ENCODE data around the gene UBD.

UBD gene

GRCh38 chr6:29520232-29520631, 39.3 kb downstream of the UBD start:
- no peak for DNase-seq

- no peak for DNase-seq
These were observed 40.1 kb downstream of the UBD start for GRCh38 chr6:29519291-29520010.

- no peak for DNase-seq
These were observed 41.6 kb downstream of the UBD start for GRCh38 chr6:29517728-29518440.

GRCh38 chr6:29517245-29517644, 42.3 kb downstream of the UBD start:
- DNase-seq = no peak

GRCh38 chr6:29516108-29516507, 43.4 kb downstream of the UBD start:
- peak; percentile 4 for DNase-seq

GRCh38 chr6:29510746-29511300, 48.7 kb downstream of the UBD start:
- no peak for DNase-seq

- no peak for DNase-seq
These were observed 49.3 kb downstream of the UBD start for GRCh38 chr6:29510202-29510601.

GRCh38 chr6:29509711-29510110, 49.8 kb downstream of the UBD start:
- no peak for DNase-seq

- DNase-seq = no peak
These were observed 50.3 kb downstream of the UBD start for GRCh38 chr6:29509239-29509638.

- no peak for DNase-seq
These were observed 52.2 kb downstream of the UBD start for GRCh38 chr6:29507319-29507718.

- no peak for DNase-seq
These were observed 53.0 kb downstream of the UBD start for GRCh38 chr6:29506446-29507067.

- no peak for DNase-seq
These were observed 53.7 kb downstream of the UBD start for GRCh38 chr6:29505808-29506207.
